ENCODE results near the gene MYADML2.

Gene MYADML2

GRCh38 chr17:81930142-81931125 is 16.6 kb downstream of the MYADML2 start:
- H3K4me3 ChIP-seq (ENCODE audit: low read length) = no peak overlapping the region
- peaks cover 28% of the 10 kb centered on the region for H3K79me2 ChIP-seq (ENCODE audit: low read length)
- H4K20me1 ChIP-seq (ENCODE audit: insufficient read depth, low read length) = peaks cover 7% of the 10 kb centered on the region
- peaks cover 13% of the 10 kb centered on the region; the same call in 1 of the 2 replicates for H3K4me1 ChIP-seq (ENCODE audit: low read length)
- H3K9ac ChIP-seq (ENCODE audit: low read length) = no peak overlapping the region
- H3K9me3 ChIP-seq (ENCODE audit: insufficient read depth, low read length) = no peaks in the 10 kb centered on the region
- no peaks in the 10 kb centered on the region for H3K36me3 ChIP-seq (replicated peaks; ENCODE audit: low read depth, low read length)
- H3K27ac ChIP-seq (ENCODE audit: low read length) = no peak overlapping the region
- no peaks in the 10 kb centered on the region for H3K27me3 ChIP-seq (ENCODE audit: low read depth, low read length)
- no peak overlapping the region for H3K4me2 ChIP-seq (ENCODE audit: low read length)
- no peak overlapping the region for H2AFZ ChIP-seq (ENCODE audit: low read depth, low read length)
- no peak for TF ChIP-seq CTCF (IDR thresholded peaks at IDR 0.05; ENCODE audit: low read depth, low read length)
- no peak for TF ChIP-seq EZH2phosphoT487 (IDR thresholded peaks at IDR 0.05; ENCODE audit: low read depth)

- Histone ChIP-seq H3K27me3 (ENCODE audit: low read depth, low read length) (no peaks in the 10 kb centered on the region), H3K9ac (ENCODE audit: low read length) (no peak overlapping the region), H3K9me3 (ENCODE audit: insufficient read depth, low read length) (no peaks in the 10 kb centered on the region), H3K4me1 (ENCODE audit: low read length) (peaks cover 13% of the 10 kb centered on the region; the same call in 1 of the 2 replicates), H3K79me2 (ENCODE audit: low read length) (peaks cover 38% of the 10 kb centered on the region), H3K4me3 (ENCODE audit: low read length) (no peak overlapping the region), H2AFZ (ENCODE audit: low read depth, low read length) (no peak overlapping the region), H3K27ac (ENCODE audit: low read length) (no peak overlapping the region), H3K4me2 (ENCODE audit: low read length) (peak overlapping the region; percentile 80), H4K20me1 (ENCODE audit: insufficient read depth, low read length) (peaks cover 14% of the 10 kb centered on the region), H3K36me3 (replicated peaks; ENCODE audit: low read depth, low read length) (no peaks in the 10 kb centered on the region)
- no peak for TF ChIP-seq CTCF (IDR thresholded peaks at IDR 0.05; ENCODE audit: low read depth, low read length)
- TF ChIP-seq EZH2phosphoT487 (IDR thresholded peaks at IDR 0.05; ENCODE audit: low read depth) = no peak
Measured at GRCh38 chr17:81929253-81930141, 17.5 kb downstream of the MYADML2 start.

- Histone ChIP-seq H3K79me2 (ENCODE audit: low read length) (peaks cover 46% of the 10 kb centered on the region), H3K4me2 (ENCODE audit: low read length) (peak overlapping the region; percentile 80), H3K36me3 (replicated peaks; ENCODE audit: low read depth, low read length) (no peaks in the 10 kb centered on the region), H3K4me1 (ENCODE audit: low read length) (peaks cover 13% of the 10 kb centered on the region; the same call in 1 of the 2 replicates), H3K27me3 (ENCODE audit: low read depth, low read length) (no peaks in the 10 kb centered on the region), H2AFZ (ENCODE audit: low read depth, low read length) (no peak overlapping the region), H3K9me3 (ENCODE audit: insufficient read depth, low read length) (no peaks in the 10 kb centered on the region), H3K9ac (ENCODE audit: low read length) (peak overlapping the region; percentile 84), H3K4me3 (ENCODE audit: low read length) (peak overlapping the region; percentile 93), H3K27ac (ENCODE audit: low read length) (no peak overlapping the region), H4K20me1 (ENCODE audit: insufficient read depth, low read length) (peaks cover 22% of the 10 kb centered on the region)
- TF ChIP-seq EZH2phosphoT487 (IDR thresholded peaks at IDR 0.05; ENCODE audit: low read depth) (no peak), CTCF (IDR thresholded peaks at IDR 0.05; ENCODE audit: low read depth, low read length) (no peak)
Measured at GRCh38 chr17:81928544-81929252, 18.3 kb downstream of the MYADML2 start.
